SU-DHL-6 (cell line): ENCODE data around the gene RB1.
"Not testable (repeated sequence)": the region's sequence is repeated elsewhere in the genome, so short reads cannot be mapped to it uniquely, and the experiment has no call there.

Experiments used
- H2AFZ ChIP-seq: fragments of 200-600 bp; sonication (generic); 2 replicates; pipeline ENCODE4 v1.6.1; 2014; ENCODE audit warnings: low read depth, mild to moderate bottlenecking, moderate library complexity, mixed read lengths, antibody characterized with exemption, low read length; ENCODE audit not compliant: severe bottlenecking
- H3F3A ChIP-seq: fragments of 200-600 bp; shearing (Covaris generic); 2 replicates; pipeline ENCODE4 v1.6.0; 2016; ENCODE audit warnings: antibody characterized with exemption, mild to moderate bottlenecking; ENCODE audit not compliant: insufficient read depth
- H3K27ac ChIP-seq: fragments of 200-600 bp; sonication (generic); 2 replicates; pipeline ENCODE4 v1.5.1; 2016; ENCODE audit warnings: low read depth, mild to moderate bottlenecking, low read length, moderate library complexity, mixed read lengths
- H3K27me3 ChIP-seq: fragments of 200-600 bp; sonication (generic), shearing (Covaris generic); 2 replicates; pipeline ENCODE4 v1.6.0; 2014; ENCODE audit warnings: mild to moderate bottlenecking, low read length
- H3K36me3 ChIP-seq: fragments of 200-600 bp; sonication (generic); 2 replicates; pipeline ENCODE4 v1.6.1; 2014; ENCODE audit warnings: mild to moderate bottlenecking, low read length, mixed read lengths
- H3K4me2 ChIP-seq: fragments of 300-600, 200-600 bp; shearing (Covaris generic), sonication (generic); 2 replicates; pipeline ENCODE4 v1.6.0; 2014; ENCODE audit warnings: low read length, low read depth, mild to moderate bottlenecking; ENCODE audit not compliant: poor library complexity, severe bottlenecking
- H3K4me3 ChIP-seq: fragments of 200-600 bp; sonication (generic); 2 replicates; pipeline ENCODE4 v1.5.1; 2014; ENCODE audit warnings: antibody characterized with exemption, low read length, mild to moderate bottlenecking, mixed read lengths; ENCODE audit not compliant: insufficient read depth, poor library complexity, severe bottlenecking
- H3K79me2 ChIP-seq: fragments of 200-600 bp; sonication (generic); 2 replicates; pipeline ENCODE4 v1.6.1; 2014; ENCODE audit warnings: mild to moderate bottlenecking, low read length, moderate library complexity; ENCODE audit not compliant: insufficient read depth
- H3K9ac ChIP-seq: fragments of 200-600 bp; sonication (generic); 2 replicates; pipeline ENCODE4 v1.7.0; 2014; ENCODE audit warnings: mild to moderate bottlenecking, low read length
- H3K9me2 ChIP-seq: fragments of 200-600 bp; sonication (generic); replicated peaks from 2 replicates; pipeline ENCODE4 v1.6.1; 2014; ENCODE audit warnings: low read length; ENCODE audit not compliant: insufficient read depth
- H3K9me3 ChIP-seq: fragments of 200-600 bp; sonication (generic); 2 replicates; pipeline ENCODE4 v1.6.1; 2014; ENCODE audit warnings: low read length, mixed read lengths; ENCODE audit not compliant: insufficient read depth
- H4K20me1 ChIP-seq: fragments of 200-600 bp; sonication (generic); 2 replicates; pipeline ENCODE4 v1.6.1; 2014; ENCODE audit warnings: low read depth, mild to moderate bottlenecking, antibody characterized with exemption, low read length, moderate library complexity, mixed read lengths
- CTCF ChIP-seq: fragments of 200-600 bp; sonication (generic); IDR thresholded peaks from one replicate; pipeline ENCODE4 v1.5.1; 2017; ENCODE audit warnings: antibody characterized with exemption, mild to moderate bottlenecking, low read length, moderate library complexity; ENCODE audit not compliant: insufficient read depth, poor library complexity, severe bottlenecking
- EZH2phosphoT487 ChIP-seq: fragments of 200-600 bp; sonication (generic), shearing (Covaris generic); conservative IDR thresholded peaks from 2 replicates; pipeline ENCODE4 v1.6.1; 2018; ENCODE audit warnings: mild to moderate bottlenecking, antibody characterized with exemption, low read length, moderate library complexity, mixed read lengths

RB1 gene

DNA sequence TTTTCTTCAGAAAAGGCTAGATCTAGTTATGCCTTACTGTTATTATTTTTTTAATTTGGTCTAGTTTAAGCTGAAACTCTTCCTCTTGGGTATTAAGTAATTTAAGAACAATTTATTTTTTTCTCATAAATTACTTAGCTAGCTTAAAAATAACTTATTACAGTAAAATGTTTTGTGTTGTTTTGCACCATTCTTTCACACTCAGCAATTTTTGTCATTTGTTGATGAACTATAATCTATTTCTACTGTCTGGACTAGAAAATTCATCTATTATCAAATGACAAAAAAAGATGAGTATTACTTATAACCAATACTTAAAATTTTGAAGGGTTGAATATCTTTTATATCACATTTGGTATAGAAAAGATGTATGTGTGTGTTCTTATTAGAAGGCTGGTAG, 111.0 kb downstream of the RB1 start:
- TF ChIP-seq EZH2phosphoT487 (no peak), CTCF (no peak)
- H3K27me3 ChIP-seq, result no peaks in the 10 kb centered on the region
- no peak overlapping the region for H2AFZ ChIP-seq
- no peaks in the 10 kb centered on the region for H3F3A ChIP-seq
- H4K20me1 ChIP-seq, result no peaks in the 10 kb centered on the region
- H3K4me3 ChIP-seq, result no peak overlapping the region
- H3K27ac ChIP-seq, result no peak overlapping the region
- no peaks in the 10 kb centered on the region for H3K79me2 ChIP-seq
- no peaks in the 10 kb centered on the region for H3K9me2 ChIP-seq
- H3K36me3 ChIP-seq, result peaks cover 27% of the 10 kb centered on the region
- no peaks in the 10 kb centered on the region for H3K9me3 ChIP-seq
- H3K4me2 ChIP-seq, result no peak overlapping the region
- no peak overlapping the region for H3K9ac ChIP-seq

GRCh38 chr13:48415516-48415915, 112.0 kb downstream of the RB1 start:
- peaks cover 27% of the 10 kb centered on the region for H3K36me3 ChIP-seq
- TF ChIP-seq EZH2phosphoT487 (no peak), CTCF (no peak)
- H3F3A ChIP-seq, result no peaks in the 10 kb centered on the region
- no peaks in the 10 kb centered on the region for H3K27me3 ChIP-seq
- H3K9ac ChIP-seq, result no peak overlapping the region
- H3K27ac ChIP-seq, result no peak overlapping the region
- H3K9me2 ChIP-seq, result no peaks in the 10 kb centered on the region
- H3K79me2 ChIP-seq, result no peaks in the 10 kb centered on the region
- no peak overlapping the region for H2AFZ ChIP-seq
- no peak overlapping the region for H3K4me3 ChIP-seq
- no peak overlapping the region for H3K4me2 ChIP-seq
- H4K20me1 ChIP-seq, result no peaks in the 10 kb centered on the region
- no peaks in the 10 kb centered on the region for H3K9me3 ChIP-seq

GRCh38 chr13:48422003-48422402, 118.5 kb downstream of the RB1 start:
- H3K4me2 ChIP-seq, H3K79me2 ChIP-seq, H3K9me3 ChIP-seq, H3K27me3 ChIP-seq, H4K20me1 ChIP-seq, H2AFZ ChIP-seq, H3F3A ChIP-seq, H3K27ac ChIP-seq, H3K9ac ChIP-seq, H3K9me2 ChIP-seq, H3K4me3 ChIP-seq, H3K36me3 ChIP-seq: not testable (repeated sequence)

DNA sequence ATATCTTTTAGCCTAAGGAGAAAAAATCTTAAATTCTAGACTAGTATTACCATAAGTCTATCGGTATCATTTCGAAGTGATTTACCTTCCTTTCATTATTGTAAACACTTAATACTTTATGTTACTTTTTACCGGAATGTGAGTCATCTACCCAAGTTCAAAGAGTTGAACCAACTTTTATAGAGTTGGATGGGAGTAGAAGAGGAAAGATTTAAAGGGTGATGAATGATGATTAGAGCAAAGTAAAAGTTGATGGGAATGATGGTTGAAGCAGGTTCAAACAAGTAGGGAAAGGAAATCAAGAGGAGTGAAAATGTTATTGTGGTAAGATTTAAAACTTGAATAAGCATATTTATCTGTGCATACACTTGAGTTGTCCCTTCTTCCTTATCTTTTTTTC, 120.7 kb downstream of the RB1 start:
- no peak overlapping the region for H3K4me2 ChIP-seq
- TF ChIP-seq EZH2phosphoT487 (no peak), CTCF (no peak)
- no peaks in the 10 kb centered on the region for H3F3A ChIP-seq
- H3K4me3 ChIP-seq, result no peak overlapping the region
- H3K9me3 ChIP-seq, result no peaks in the 10 kb centered on the region
- no peaks in the 10 kb centered on the region for H4K20me1 ChIP-seq
- no peaks in the 10 kb centered on the region for H3K27me3 ChIP-seq
- no peaks in the 10 kb centered on the region for H3K79me2 ChIP-seq
- H3K9me2 ChIP-seq, result no peaks in the 10 kb centered on the region
- H3K9ac ChIP-seq, result no peak overlapping the region
- no peak overlapping the region for H3K27ac ChIP-seq
- H3K36me3 ChIP-seq, result 0 out of 2 replicates have a peak, but pooled peaks cover 3% of the 10 kb centered on the region
- H2AFZ ChIP-seq, result no peak overlapping the region
